ENCODE data around the gene UBE2Q2.

The UBE2Q2 gene

GRCh38 chr15:75849167-75849566 is 5.9 kb downstream of the UBE2Q2 start:
- TF ChIP-seq REST (IDR thresholded peaks at IDR 0.05; ENCODE audit: insufficient read depth in 1 of 2, low read depth in 2 of 2, low read length in 2 of 2) (no peak), TAF1 (IDR thresholded peaks at IDR 0.05; ENCODE audit: borderline replicate concordance, insufficient read depth, low read length) (no peak), POLR2AphosphoS5 (IDR thresholded peaks at IDR 0.05; ENCODE audit: low read depth, low read length) (no peak)

- TF ChIP-seq REST (IDR thresholded peaks at IDR 0.05; ENCODE audit: insufficient read depth in 1 of 2, low read depth in 2 of 2, low read length in 2 of 2) (no peak), FOXP2 (optimal IDR thresholded peaks at IDR 0.05; ENCODE audit: borderline replicate concordance, extremely low read depth, extremely low read length, insufficient read depth) (no peak), SIN3A (IDR thresholded peaks at IDR 0.05; ENCODE audit: borderline replicate concordance, insufficient read depth, low read length) (no peak), POLR2AphosphoS5 (IDR thresholded peaks at IDR 0.05; ENCODE audit: low read depth, low read length) (no peak), TAF1 (IDR thresholded peaks at IDR 0.05; ENCODE audit: borderline replicate concordance, insufficient read depth, low read length) (no peak)
Observed at GRCh38 chr15:75850708-75851107, 7.5 kb downstream of the UBE2Q2 start.

- no peak for TF ChIP-seq POLR2AphosphoS5 (IDR thresholded peaks at IDR 0.05; ENCODE audit: low read depth, low read length)
- no peak for TF ChIP-seq SIN3A (IDR thresholded peaks at IDR 0.05; ENCODE audit: borderline replicate concordance, insufficient read depth, low read length)
- TF ChIP-seq FOXP2 (optimal IDR thresholded peaks at IDR 0.05; ENCODE audit: borderline replicate concordance, extremely low read depth, extremely low read length, insufficient read depth): no peak
- no peak for TF ChIP-seq REST (IDR thresholded peaks at IDR 0.05; ENCODE audit: insufficient read depth in 1 of 2, low read depth in 2 of 2, low read length in 2 of 2)
- no peak for TF ChIP-seq TAF1 (IDR thresholded peaks at IDR 0.05; ENCODE audit: borderline replicate concordance, insufficient read depth, low read length)
Observed at GRCh38 chr15:75857886-75858285, 14.6 kb downstream of the UBE2Q2 start.

GRCh38 chr15:75861750-75862402 is 18.6 kb downstream of the UBE2Q2 start:
- TF ChIP-seq FOXP2 (optimal IDR thresholded peaks at IDR 0.05; ENCODE audit: borderline replicate concordance, extremely low read depth, extremely low read length, insufficient read depth) (no peak), REST (IDR thresholded peaks at IDR 0.05; ENCODE audit: insufficient read depth in 1 of 2, low read depth in 2 of 2, low read length in 2 of 2) (no peak), SIN3A (IDR thresholded peaks at IDR 0.05; ENCODE audit: borderline replicate concordance, insufficient read depth, low read length) (no peak)

GRCh38 chr15:75862796-75863195 is 19.5 kb downstream of the UBE2Q2 start:
- TF ChIP-seq REST (IDR thresholded peaks at IDR 0.05; ENCODE audit: insufficient read depth in 1 of 2, low read depth in 2 of 2, low read length in 2 of 2) (no peak), SIN3A (IDR thresholded peaks at IDR 0.05; ENCODE audit: borderline replicate concordance, insufficient read depth, low read length) (no peak), TAF1 (IDR thresholded peaks at IDR 0.05; ENCODE audit: borderline replicate concordance, insufficient read depth, low read length) (no peak), FOXP2 (optimal IDR thresholded peaks at IDR 0.05; ENCODE audit: borderline replicate concordance, extremely low read depth, extremely low read length, insufficient read depth) (no peak), POLR2AphosphoS5 (IDR thresholded peaks at IDR 0.05; ENCODE audit: low read depth, low read length) (no peak)
